Osteocyte (in vitro differentiated cells): Measurements from ENCODE around the gene C2orf76. TPM values are rescaled to one million over a fixed set of nuclear protein-coding genes. Genes with fewer than 3 reads are reported as not detected.

Experiments
- DNase-seq: peaks from one replicate; pipeline ENCODE4 v3.0.0; 2021; ENCODE audit warnings: mixed read lengths; ENCODE audit not compliant: unreplicated experiment; ENCODE audit errors: extremely low spot score
- H3K27ac Mint-ChIP-seq: one replicate; pipeline ENCODE4 v1.8.0; 2021; ENCODE audit warnings: mild to moderate bottlenecking, mixed read lengths; ENCODE audit not compliant: unreplicated experiment
- H3K27me3 Mint-ChIP-seq: one replicate; pipeline ENCODE4 v1.8.0; 2021; ENCODE audit warnings: mixed read lengths; ENCODE audit not compliant: unreplicated experiment
- H3K36me3 Mint-ChIP-seq: one replicate; pipeline ENCODE4 v1.8.0; 2021; ENCODE audit warnings: mixed read lengths; ENCODE audit not compliant: unreplicated experiment
- H3K4me1 Mint-ChIP-seq: one replicate; pipeline ENCODE4 v1.8.0; 2021; ENCODE audit warnings: mixed read lengths; ENCODE audit not compliant: unreplicated experiment
- H3K4me3 Mint-ChIP-seq: one replicate; pipeline ENCODE4 v1.8.0; 2021; ENCODE audit warnings: mild to moderate bottlenecking, moderate library complexity, mixed read lengths; ENCODE audit not compliant: unreplicated experiment
- H3K9me3 Mint-ChIP-seq: one replicate; pipeline ENCODE4 v1.8.0; 2021; ENCODE audit warnings: mixed read lengths; ENCODE audit not compliant: unreplicated experiment
- CTCF ChIP-seq: fragments of 200-600 bp; sonication (generic); IDR thresholded peaks from 2 replicates; pipeline ENCODE4 v1.5.0; 2021; ENCODE audit warnings: antibody characterized with exemption, mild to moderate bottlenecking, moderate library complexity
- long read RNA-seq: library from polyadenylated mRNA; unstranded; transcript quantifications from one replicate; pipeline ENCODE4 v2.0.0, GENCODE V29; 2021
- total RNA-seq: library from RNA; stranded (reverse); gene quantifications from 2 replicates; pipeline ENCODE4 v1.2.1, GENCODE V29; 2021

The C2orf76 gene
- total RNA-seq: 11.1 and 11.5 TPM in 2 replicates
- long read RNA-seq, partial matches to known transcripts: 3 of 10 reads
- long read RNA-seq, other reads (novel, unspliced or antisense): 3 of 10 reads

- Mint-ChIP-seq H3K27me3 (no peaks in the 10 kb centered on the region), H3K9me3 (no peaks in the 10 kb centered on the region), H3K27ac (peak within 1 kb of the TSS; percentile 94), H3K36me3 (peaks cover 19% of the 10 kb centered on the region), H3K4me1 (peaks cover 19% of the 10 kb centered on the region), H3K4me3 (peak within 1 kb of the TSS; percentile 99)
- no peak for TF ChIP-seq CTCF
- DNase-seq: peak; percentile 97
These were observed at the start of gene C2orf76, which contains the start of gene DBI for GRCh38 chr2:119366649-119367471. Gene C2orf76 (minus strand): TSS chr2:119366834. CDS start chr2:119339959, 26,875 bp downstream. Gene DBI (plus strand): TSS chr2:119366977. CDS start chr2:119367052, 75 bp downstream.

- no peak for DNase-seq
- H3K36me3 Mint-ChIP-seq: no peaks in the 10 kb centered on the region
These were observed 49.0 kb upstream of the C2orf76 start for GRCh38 chr2:119415630-119416029.

GRCh38 chr2:119414894-119415293, 48.3 kb upstream of the C2orf76 start:
- Mint-ChIP-seq H3K4me3 (no peak overlapping the region), H3K36me3 (no peaks in the 10 kb centered on the region), H3K9me3 (no peaks in the 10 kb centered on the region), H3K27me3 (peaks cover 62% of the 10 kb centered on the region), H3K4me1 (no peaks in the 10 kb centered on the region), H3K27ac (no peak overlapping the region)
- no peak for TF ChIP-seq CTCF
- DNase-seq: no peak

More at GRCh38 chr2:119415630-119416029, 49.0 kb upstream of the C2orf76 start:
- TF ChIP-seq CTCF: no peak
- H3K4me3 Mint-ChIP-seq: no peak overlapping the region
- no peak overlapping the region for H3K27ac Mint-ChIP-seq
- H3K9me3 Mint-ChIP-seq: no peaks in the 10 kb centered on the region
- peaks cover 60% of the 10 kb centered on the region for H3K27me3 Mint-ChIP-seq
- H3K4me1 Mint-ChIP-seq: no peaks in the 10 kb centered on the region

- H3K36me3 Mint-ChIP-seq: no peaks in the 10 kb centered on the region
- H3K27me3 Mint-ChIP-seq: peaks cover 46% of the 10 kb centered on the region
These were observed 42.9 kb upstream of the C2orf76 start for GRCh38 chr2:119409506-119409905.

More at GRCh38 chr2:119409506-119409905, 42.9 kb upstream of the C2orf76 start:
- H3K27ac Mint-ChIP-seq: no peak overlapping the region
- no peaks in the 10 kb centered on the region for H3K4me1 Mint-ChIP-seq
- no peaks in the 10 kb centered on the region for H3K9me3 Mint-ChIP-seq
- H3K4me3 Mint-ChIP-seq: no peak overlapping the region
- no peak for DNase-seq
- TF ChIP-seq CTCF: no peak
